Measurements from ENCODE around the gene ADAM12.
A peak's percentile ranks its signal among the peaks of the same experiment; 100 is the strongest.

Gene ADAM12

DNA sequence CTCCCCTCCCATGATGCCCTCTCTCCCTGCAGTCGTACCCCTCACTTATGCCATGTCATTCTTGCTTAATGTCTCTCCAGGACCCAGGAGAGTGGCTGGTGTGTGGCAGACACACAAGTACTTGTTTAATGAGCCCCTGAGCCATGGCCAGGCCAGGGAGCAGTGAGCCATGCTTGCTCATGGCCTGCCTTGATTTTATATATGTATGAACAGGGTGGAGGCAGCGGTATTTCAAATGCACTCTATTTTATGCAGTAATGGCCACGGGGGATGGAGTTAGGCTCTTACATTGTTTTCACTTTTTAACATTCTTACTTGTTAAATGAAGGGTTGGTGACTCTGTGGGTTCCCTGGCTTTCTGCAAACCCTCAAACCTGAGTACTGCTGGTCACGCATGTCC, 347.2 kb downstream of the ADAM12 start:
- DNase-seq = no peak

DNA sequence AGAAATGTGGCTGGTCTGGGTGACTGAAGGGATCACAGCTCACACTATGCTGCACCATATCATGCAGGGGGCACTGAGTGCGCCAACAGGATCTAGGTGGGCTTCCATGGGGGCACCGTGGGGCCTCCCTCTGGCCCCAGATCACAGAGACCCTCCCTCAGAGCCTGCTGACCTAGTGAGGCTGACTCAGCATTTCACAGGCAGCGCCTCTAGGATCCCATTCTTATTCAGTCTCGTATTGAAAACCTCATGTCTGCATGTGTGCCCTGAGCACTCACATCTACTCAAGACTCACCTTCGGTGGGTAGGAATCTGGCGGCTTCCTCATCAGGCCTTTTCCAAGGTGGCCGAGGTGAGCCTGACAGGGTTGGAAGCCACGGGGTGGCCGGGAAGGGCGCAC, 350.3 kb downstream of the ADAM12 start:
- DNase-seq = no peak

GRCh38 chr10:126036515-126036914, 351.8 kb downstream of the ADAM12 start:
- no peak for DNase-seq

GRCh38 chr10:126034586-126034985, 353.7 kb downstream of the ADAM12 start:
- DNase-seq = no peak

DNA sequence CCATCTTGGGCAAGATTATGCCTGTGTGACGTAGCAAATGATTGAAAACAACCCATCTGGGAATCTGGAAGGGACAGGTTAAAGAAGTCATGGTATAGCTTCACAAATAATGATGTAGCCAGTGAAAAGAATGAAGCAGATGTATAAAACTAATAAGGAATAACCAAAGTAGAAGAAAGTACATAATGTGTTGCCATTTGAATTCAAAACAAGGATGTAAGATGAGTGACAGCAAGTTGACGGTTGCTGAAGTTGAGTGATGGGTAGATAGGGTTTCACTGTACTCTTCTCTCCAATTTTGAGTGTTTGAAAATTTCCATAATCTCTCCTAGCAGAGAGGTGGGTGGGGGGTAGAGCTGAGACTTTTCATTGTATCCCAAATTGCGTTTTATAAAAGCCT, 358.3 kb downstream of the ADAM12 start:
- DNase-seq = no peak

- DNase-seq = no peak
Observed at GRCh38 chr10:126027692-126028091, 360.6 kb downstream of the ADAM12 start.

DNA sequence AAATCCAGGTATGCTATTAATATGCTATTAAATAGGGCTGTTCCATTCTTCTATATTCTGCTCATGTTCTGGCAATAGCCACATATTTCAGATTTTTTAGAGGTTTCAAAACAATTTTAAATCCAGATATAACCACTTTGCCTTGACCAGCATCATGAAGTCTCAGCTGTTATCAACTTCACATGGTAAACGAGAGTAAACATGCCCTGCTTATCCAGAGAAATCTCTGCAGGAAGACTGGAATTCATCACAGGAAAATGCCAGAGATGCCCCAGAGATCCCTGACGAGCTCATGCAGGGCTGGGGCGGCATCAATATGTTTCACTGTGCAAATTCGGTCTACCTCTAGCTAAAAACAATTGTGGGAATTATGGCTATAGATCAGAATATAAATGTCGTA, 365.4 kb downstream of the ADAM12 start:
- no peak for DNase-seq

DNA sequence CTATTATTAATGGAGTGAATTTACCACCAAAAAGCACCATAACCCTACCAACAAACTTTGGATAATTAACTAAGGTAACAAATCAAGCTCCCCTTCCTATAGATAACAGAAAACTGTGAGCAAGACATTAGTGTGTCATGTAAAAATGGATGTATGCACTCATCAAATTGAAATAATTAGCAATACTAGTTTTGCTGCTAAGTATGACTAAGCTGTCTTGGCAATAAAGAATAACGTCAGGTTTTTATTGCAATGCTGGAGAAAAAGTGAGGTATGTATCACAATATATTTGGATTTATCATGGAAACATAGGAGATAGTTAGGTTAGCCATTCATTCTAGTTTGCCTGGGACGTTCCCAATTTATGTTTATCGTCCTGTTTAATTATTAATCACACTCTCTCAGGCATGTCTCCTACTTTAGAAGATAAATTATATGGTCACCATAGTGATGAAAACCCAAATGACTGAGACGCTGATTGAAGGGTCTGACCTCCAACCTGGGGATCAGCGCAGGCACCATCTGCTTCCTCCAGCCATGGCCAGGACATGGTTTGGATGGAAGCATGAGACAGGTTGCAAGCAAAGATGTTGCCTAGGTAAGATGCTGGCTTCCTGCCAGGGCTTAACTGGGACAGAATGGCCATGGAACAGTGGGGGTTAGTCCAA, 366.3 kb downstream of the ADAM12 start:
- no peak for DNase-seq

- DNase-seq = no peak
Observed at GRCh38 chr10:126017961-126018560, 370.2 kb downstream of the ADAM12 start.

- DNase-seq = no peak
Observed at GRCh38 chr10:126016882-126017281, 371.4 kb downstream of the ADAM12 start.

GRCh38 chr10:126016156-126016805, 372.0 kb downstream of the ADAM12 start:
- no peak for DNase-seq

DNA sequence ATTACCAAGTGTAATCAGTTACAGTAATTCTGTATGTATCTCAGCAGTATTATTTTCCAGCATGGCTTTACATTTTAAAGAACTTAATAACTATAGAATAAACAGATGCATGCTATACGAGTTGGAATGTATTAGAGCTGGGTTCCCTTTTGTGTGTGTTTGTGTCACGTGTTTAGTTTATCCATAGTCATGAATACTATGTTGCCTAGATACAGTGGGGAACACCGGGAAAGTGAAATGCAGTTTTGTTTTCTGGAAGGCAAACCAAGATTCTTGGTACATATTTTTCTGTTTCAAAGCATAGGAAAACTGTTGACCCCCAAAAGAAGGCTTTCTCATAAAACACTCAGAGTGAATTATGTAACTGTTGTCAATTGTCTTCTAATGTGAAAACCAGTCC, 372.9 kb downstream of the ADAM12 start:
- no peak for DNase-seq

DNA sequence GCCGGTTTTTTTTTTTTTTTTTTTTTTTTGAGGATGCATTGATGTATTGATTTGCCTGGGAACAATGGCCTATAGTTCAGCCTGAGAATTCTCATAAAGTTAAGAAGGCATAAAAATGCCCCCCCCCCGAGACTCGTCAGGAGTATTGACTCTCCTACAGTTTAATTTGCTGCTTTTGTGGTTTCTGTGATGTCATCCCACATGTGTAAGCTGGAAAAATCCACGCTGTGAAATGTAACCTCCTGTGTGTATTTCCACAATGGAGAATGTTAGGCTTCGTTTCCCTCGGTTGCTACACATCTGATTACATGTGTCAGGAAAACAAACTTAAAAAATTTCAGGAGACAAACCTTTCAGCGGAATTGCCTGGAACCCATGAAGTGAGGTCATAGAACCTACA, 374.0 kb downstream of the ADAM12 start:
- DNase-seq = no peak

DNA sequence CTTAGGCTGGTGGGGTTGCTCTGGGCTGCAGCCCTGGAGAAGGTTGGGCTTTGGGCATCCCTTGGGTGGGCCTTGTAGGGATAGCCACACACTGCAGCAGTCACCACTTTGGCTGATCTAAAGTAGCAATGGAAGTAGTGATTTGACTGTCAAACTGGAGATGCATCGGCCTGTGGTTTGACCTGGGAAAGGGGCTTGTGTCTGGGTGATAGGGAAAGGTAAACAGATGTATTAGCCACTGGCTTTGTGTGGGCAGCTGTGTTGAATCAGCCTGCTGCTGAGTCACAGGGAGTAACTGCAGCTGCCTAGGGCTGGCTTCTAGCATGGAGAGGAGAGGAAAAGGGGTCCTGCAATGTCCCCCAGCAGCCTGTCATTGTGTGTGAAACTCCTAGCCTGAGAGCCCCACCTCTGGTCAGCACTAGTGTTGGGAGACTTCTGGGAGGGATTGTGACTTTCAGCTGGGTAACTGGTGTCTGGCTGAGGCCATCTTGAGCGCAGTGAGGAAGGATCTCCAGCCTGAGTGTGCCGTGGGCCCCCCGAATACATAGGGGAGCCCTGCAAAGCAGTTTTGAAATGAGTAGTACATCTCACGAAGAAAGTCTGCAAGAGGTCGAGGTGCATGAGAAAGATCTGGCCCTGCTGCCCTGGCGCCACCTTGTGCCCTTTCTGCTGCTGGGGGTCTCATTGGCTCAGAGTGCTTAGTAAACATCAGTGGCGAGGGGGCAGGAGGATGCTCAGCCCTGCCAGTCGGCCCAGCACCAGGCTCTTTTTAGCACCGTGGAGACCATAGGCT, 374.6 kb downstream of the ADAM12 start:
- DNase-seq = peak; percentile 14

DNA sequence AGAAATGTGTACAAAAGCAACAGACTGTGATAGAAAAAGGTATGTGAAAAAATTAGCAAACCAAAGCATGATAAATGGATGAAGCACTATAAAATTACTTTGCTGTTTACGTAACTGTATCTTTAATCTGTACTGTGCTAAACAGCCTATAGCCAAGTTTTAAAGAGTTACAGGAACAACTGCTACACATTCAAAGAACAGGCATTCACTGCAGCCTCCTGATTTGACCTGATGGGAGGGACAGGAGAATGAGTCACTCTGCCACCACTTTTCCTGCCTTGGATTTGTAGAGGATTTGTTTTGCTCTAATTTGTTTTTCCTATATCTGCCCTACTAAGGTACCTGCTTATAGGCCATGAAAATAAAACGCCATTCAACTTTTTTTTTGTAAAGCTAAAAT, 375.8 kb downstream of the ADAM12 start:
- DNase-seq = no peak

- no peak for DNase-seq
Observed at GRCh38 chr10:126011995-126012394, 376.3 kb downstream of the ADAM12 start.

- no peak for DNase-seq
Observed at GRCh38 chr10:126009650-126010049, 378.6 kb downstream of the ADAM12 start.

- DNase-seq = no peak
Observed at GRCh38 chr10:126006906-126007305, 381.4 kb downstream of the ADAM12 start.

- DNase-seq = no peak
Observed at GRCh38 chr10:126006264-126006663, 382.0 kb downstream of the ADAM12 start.

GRCh38 chr10:126004752-126005151, 383.5 kb downstream of the ADAM12 start:
- no peak for DNase-seq

- DNase-seq = no peak
Observed at GRCh38 chr10:126001576-126001975, 386.7 kb downstream of the ADAM12 start.

DNA sequence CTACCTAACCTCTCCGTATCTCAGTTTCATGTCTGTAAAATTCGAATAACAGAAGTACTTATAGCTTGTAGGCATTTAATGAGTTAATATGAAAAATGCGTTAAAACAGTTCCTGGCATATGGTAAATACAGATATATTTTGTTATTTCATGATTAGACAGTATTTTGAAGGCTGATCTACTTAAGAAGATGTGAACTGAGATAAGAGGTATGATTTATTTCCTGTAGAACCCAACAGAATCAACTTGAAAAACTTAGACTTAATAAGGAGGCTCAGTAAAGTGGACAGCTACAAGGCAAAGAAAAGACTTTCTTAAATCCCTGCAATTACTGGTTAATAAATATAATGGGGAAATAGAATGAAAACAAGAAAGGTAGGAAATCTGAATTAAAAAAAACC, 388.6 kb downstream of the ADAM12 start:
- no peak for DNase-seq

DNA sequence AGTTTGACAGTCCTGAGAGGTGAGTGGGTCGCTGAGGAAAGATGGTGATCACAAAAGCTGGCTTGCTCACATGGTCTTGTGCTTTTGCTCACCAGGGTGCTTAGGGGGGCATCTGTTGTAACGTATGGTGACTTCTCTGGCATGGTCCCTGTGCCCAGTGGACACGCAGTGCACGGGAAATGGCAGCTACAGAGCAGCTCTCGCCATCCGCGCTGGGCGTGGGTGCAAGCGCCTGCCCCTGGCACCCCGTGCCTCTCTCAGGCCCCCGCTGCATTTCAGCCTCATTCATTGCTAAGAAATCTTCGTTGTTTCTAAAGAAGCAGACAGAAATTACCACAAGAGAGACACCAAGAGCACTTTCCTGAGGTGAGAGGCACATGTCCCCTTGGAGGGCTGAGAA, 390.7 kb downstream of the ADAM12 start:
- no peak for DNase-seq

Measured in hematopoietic multipotent progenitor cell treated with erythropoietin and hydrocortisone succinate and interleukin-3 and kit ligand, for 8 days (in vitro differentiated cells).